ENCODE results near the gene C1orf21. TPM values are rescaled to one million over a fixed set of nuclear protein-coding genes. Genes with fewer than 3 reads are reported as not detected.

The C1orf21 gene
- total RNA-seq, 2 donors from 2014 or later: 8.3 to 10.2 TPM

- no peak for DNase-seq
- Histone ChIP-seq H3K4me1 (no peaks in the 10 kb centered on the region), H3K36me3 (replicated peaks in 1 of 2; ENCODE audit: insufficient read depth in 1 of 2, low read depth in 2 of 2) (no peaks in the 10 kb centered on the region), H3K27ac (no peak overlapping the region), H3K9me3 (no peaks in the 10 kb centered on the region), H3K4me3 (no peak overlapping the region), H3K27me3 (no peaks in the 10 kb centered on the region)
- no peak for TF ChIP-seq POLR2A (IDR thresholded peaks at IDR 0.05)
- no peak for TF ChIP-seq CTCF (IDR thresholded peaks at IDR 0.05)
- 65 to 72% methylated on average over 9 of the region's 9 CpGs for WGBS, 2 donors
- ATAC-seq: no peak
- intact Hi-C loops (cut with DNase I): no loop called here
Measured at GRCh38 chr1:184672013-184672726, 285.3 kb downstream of the C1orf21 start.

DNA sequence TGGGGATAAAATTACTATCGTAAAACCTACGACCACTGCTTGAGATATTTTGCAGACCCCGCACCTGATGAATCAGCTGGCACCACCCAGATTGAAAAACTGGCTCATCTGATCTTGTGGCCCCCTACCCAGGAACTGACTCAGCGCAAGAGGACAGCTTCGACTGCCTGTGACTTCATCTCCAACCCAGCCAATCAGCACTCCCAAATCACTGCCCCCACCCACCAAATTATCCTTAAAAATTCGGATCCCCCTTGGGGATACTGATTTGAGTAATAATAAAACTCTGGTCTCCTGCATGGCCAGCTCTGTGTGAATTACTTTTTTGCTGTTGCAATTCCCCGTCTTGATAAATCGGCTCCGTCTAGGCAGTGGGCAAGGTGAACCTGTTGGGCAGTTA is 286.5 kb downstream of the C1orf21 start:
- intact Hi-C loops (cut with DNase I): no loop called here
- no peaks in the 10 kb centered on the region for H3K4me1 ChIP-seq
- no peak for DNase-seq
- H3K27me3 ChIP-seq: no peaks in the 10 kb centered on the region
- H3K36me3 ChIP-seq (replicated peaks in 1 of 2; ENCODE audit: insufficient read depth in 1 of 2, low read depth in 2 of 2): no peaks in the 10 kb centered on the region
- no peak for ATAC-seq
- 78 to 82% methylated on average over 9 of the region's 9 CpGs for WGBS, 2 donors
- H3K4me3 ChIP-seq: no peak overlapping the region
- H3K27ac ChIP-seq: no peak overlapping the region
- no peaks in the 10 kb centered on the region for H3K9me3 ChIP-seq
- no peak for TF ChIP-seq POLR2A (IDR thresholded peaks at IDR 0.05)
- no peak for TF ChIP-seq CTCF (IDR thresholded peaks at IDR 0.05)

DNA sequence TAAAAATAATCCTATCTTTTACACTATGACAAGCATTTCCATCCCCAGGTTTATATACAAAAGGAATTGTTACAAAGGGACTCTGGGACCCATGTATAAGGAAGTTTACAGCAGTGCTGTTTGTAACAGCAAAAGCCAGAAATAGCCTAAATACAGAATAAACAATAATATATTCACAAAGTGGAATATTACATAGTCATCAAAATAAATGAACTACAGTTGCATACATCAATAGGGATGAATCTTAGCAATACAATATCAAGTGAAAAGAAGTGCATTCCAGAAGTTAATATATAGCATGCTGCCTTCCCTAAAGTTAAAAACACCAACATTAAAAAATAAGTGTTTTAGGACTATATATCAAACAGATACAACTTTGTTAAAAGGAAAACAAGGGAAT is 290.5 kb downstream of the C1orf21 start:
- DNase-seq (no peak), ATAC-seq (no peak)
- TF ChIP-seq POLR2A (IDR thresholded peaks at IDR 0.05): no peak
- no peak for TF ChIP-seq CTCF (IDR thresholded peaks at IDR 0.05)
- H3K4me3 ChIP-seq: no peak overlapping the region
- no peaks in the 10 kb centered on the region for H3K9me3 ChIP-seq
- no peaks in the 10 kb centered on the region for H3K36me3 ChIP-seq (replicated peaks in 1 of 2; ENCODE audit: insufficient read depth in 1 of 2, low read depth in 2 of 2)
- H3K4me1 ChIP-seq: no peaks in the 10 kb centered on the region
- H3K27ac ChIP-seq: no peak overlapping the region
- intact Hi-C loops (cut with DNase I): no loop called here
- H3K27me3 ChIP-seq: no peaks in the 10 kb centered on the region

Measured in body of pancreas (tissue), 4 donors.